Measurements from ENCODE around the gene NR1H3.

The NR1H3 gene

GRCh38 chr11:47267876-47268275, 10.1 kb downstream of the NR1H3 start:
- no peak for DNase-seq (ENCODE audit: low read depth in 1 of 2, low spot score in 1 of 2)
- TF ChIP-seq JUND (IDR thresholded peaks at IDR 0.05; ENCODE audit: low read depth): no peak
- in situ Hi-C loops (cut with HindIII; ENCODE audit: low pct_unique_long_range_greater_than_20kb, low sequenced_read_pairs): no loop called here

- in situ Hi-C loops (cut with HindIII; ENCODE audit: low pct_unique_long_range_greater_than_20kb, low sequenced_read_pairs): no loop called here
- no peak for TF ChIP-seq JUND (IDR thresholded peaks at IDR 0.05; ENCODE audit: low read depth)
- DNase-seq (ENCODE audit: low read depth in 1 of 2, low spot score in 1 of 2): no peak
Observed at GRCh38 chr11:47268448-47269001, 10.7 kb downstream of the NR1H3 start.

GRCh38 chr11:47269002-47269828, 11.4 kb downstream of the NR1H3 start:
- no peak for TF ChIP-seq JUND (IDR thresholded peaks at IDR 0.05; ENCODE audit: low read depth)
- in situ Hi-C loops (cut with HindIII; ENCODE audit: low pct_unique_long_range_greater_than_20kb, low sequenced_read_pairs): no loop called here
- peak; percentile 94 to 95 for DNase-seq (ENCODE audit: low read depth in 1 of 2, low spot score in 1 of 2)

- in situ Hi-C loops (cut with HindIII; ENCODE audit: low pct_unique_long_range_greater_than_20kb, low sequenced_read_pairs): no loop called here
- DNase-seq (ENCODE audit: low read depth in 1 of 2, low spot score in 1 of 2): peak; percentile 90 to 96
- no peak for TF ChIP-seq JUND (IDR thresholded peaks at IDR 0.05; ENCODE audit: low read depth)
Observed at GRCh38 chr11:47269829-47270305, 12.1 kb downstream of the NR1H3 start, which contains the start of gene MADD. MADD (plus strand) TSS chr11:47270133.

- no peak for TF ChIP-seq JUND (IDR thresholded peaks at IDR 0.05; ENCODE audit: low read depth)
- DNase-seq (ENCODE audit: low read depth in 1 of 2, low spot score in 1 of 2): peak; percentile 45 to 58
- in situ Hi-C loops (cut with HindIII; ENCODE audit: low pct_unique_long_range_greater_than_20kb, low sequenced_read_pairs): no loop called here
Observed at GRCh38 chr11:47270331-47271271, 12.8 kb downstream of the NR1H3 start.

GRCh38 chr11:47271328-47271727, 13.5 kb downstream of the NR1H3 start:
- no peak for TF ChIP-seq JUND (IDR thresholded peaks at IDR 0.05; ENCODE audit: low read depth)
- no peak for DNase-seq (ENCODE audit: low read depth in 1 of 2, low spot score in 1 of 2)
- in situ Hi-C loops (cut with HindIII; ENCODE audit: low pct_unique_long_range_greater_than_20kb, low sequenced_read_pairs): no loop called here

GRCh38 chr11:47271961-47272661, 14.3 kb downstream of the NR1H3 start:
- in situ Hi-C loops (cut with HindIII; ENCODE audit: low pct_unique_long_range_greater_than_20kb, low sequenced_read_pairs): no loop called here
- no peak for DNase-seq (ENCODE audit: low read depth in 1 of 2, low spot score in 1 of 2)
- no peak for TF ChIP-seq JUND (IDR thresholded peaks at IDR 0.05; ENCODE audit: low read depth)

- DNase-seq (ENCODE audit: low read depth in 1 of 2, low spot score in 1 of 2): peak in 1 of 2 experiments; percentile 22
- in situ Hi-C loops (cut with HindIII; ENCODE audit: low pct_unique_long_range_greater_than_20kb, low sequenced_read_pairs): no loop called here
Observed at GRCh38 chr11:47272706-47273105, 14.9 kb downstream of the NR1H3 start.

GRCh38 chr11:47274495-47275235, 16.9 kb downstream of the NR1H3 start:
- in situ Hi-C loops (cut with HindIII; ENCODE audit: low pct_unique_long_range_greater_than_20kb, low sequenced_read_pairs): no loop called here
- DNase-seq (ENCODE audit: low read depth in 1 of 2, low spot score in 1 of 2): no peak
- TF ChIP-seq JUND (IDR thresholded peaks at IDR 0.05; ENCODE audit: low read depth): no peak

More at GRCh38 chr11:47272706-47273105, 14.9 kb downstream of the NR1H3 start:
- no peak for TF ChIP-seq JUND (IDR thresholded peaks at IDR 0.05; ENCODE audit: low read depth)

- in situ Hi-C loops (cut with HindIII; ENCODE audit: low pct_unique_long_range_greater_than_20kb, low sequenced_read_pairs): no loop called here
- no peak for DNase-seq (ENCODE audit: low read depth in 1 of 2, low spot score in 1 of 2)
- TF ChIP-seq JUND (IDR thresholded peaks at IDR 0.05; ENCODE audit: low read depth): no peak
Observed at GRCh38 chr11:47276923-47277322, 19.1 kb downstream of the NR1H3 start.

GRCh38 chr11:47278058-47278457, 20.3 kb downstream of the NR1H3 start:
- DNase-seq (ENCODE audit: low read depth in 1 of 2, low spot score in 1 of 2): no peak
- no peak for TF ChIP-seq JUND (IDR thresholded peaks at IDR 0.05; ENCODE audit: low read depth)
- in situ Hi-C loops (cut with HindIII; ENCODE audit: low pct_unique_long_range_greater_than_20kb, low sequenced_read_pairs): no loop called here

Measured in T47D (cell line).